ENCODE data around the gene ASB5. TPM values are rescaled to one million over a fixed set of nuclear protein-coding genes. Genes with fewer than 3 reads are reported as not detected.

ASB5 gene
- total and polyA plus RNA-seq, 10 of the 15 experiments (the other 5 are each of a cell fraction or from before 2014, with no cell fraction given) = not detected

DNA sequence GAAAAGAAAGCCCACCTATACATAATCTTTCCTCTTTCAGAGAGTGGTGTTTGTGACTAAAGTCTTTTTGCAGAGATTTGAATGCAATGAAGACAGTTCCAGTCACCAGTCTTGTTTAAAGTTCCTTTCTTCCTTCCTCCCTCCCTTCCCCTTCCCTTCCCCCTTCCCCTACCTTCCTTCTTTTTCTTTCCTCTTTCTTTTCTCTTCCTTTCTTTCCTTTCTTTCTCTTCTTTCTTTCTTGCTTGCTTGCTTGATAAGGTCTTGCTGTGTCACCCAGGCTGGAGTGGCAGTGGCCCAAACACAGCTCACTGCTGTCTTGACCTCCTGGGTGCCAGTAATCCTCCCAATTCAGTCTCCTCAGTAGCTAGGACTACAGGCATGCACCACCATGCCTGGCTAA is 19.0 kb upstream of the ASB5 start:
- DNase-seq (ENCODE audit: low read depth, low spot score) (no peak), FAIRE-seq (no peak), ATAC-seq (no peak)
- no peak overlapping the region for H3K4me3 ChIP-seq
- H3K27me3 ChIP-seq (replicated peaks in 1 of 2; ENCODE audit: control insufficient read depth in 2 of 2, insufficient read depth in 2 of 2, low read length in 1 of 2) = 0 out of 4 replicates have a peak, but pooled peaks cover 0 to 3% of the 10 kb centered on the region in 2 experiments
- H3K27ac ChIP-seq (ENCODE audit: control insufficient read depth, insufficient read depth) = no peak overlapping the region
- no peaks in the 10 kb centered on the region for H3K4me1 ChIP-seq (ENCODE audit: control insufficient read depth, insufficient read depth, low read length)
- no peak for TF ChIP-seq RFX5 (IDR thresholded peaks at IDR 0.05; ENCODE audit: low read depth, low read length)
- TF ChIP-seq, protein P1, sequence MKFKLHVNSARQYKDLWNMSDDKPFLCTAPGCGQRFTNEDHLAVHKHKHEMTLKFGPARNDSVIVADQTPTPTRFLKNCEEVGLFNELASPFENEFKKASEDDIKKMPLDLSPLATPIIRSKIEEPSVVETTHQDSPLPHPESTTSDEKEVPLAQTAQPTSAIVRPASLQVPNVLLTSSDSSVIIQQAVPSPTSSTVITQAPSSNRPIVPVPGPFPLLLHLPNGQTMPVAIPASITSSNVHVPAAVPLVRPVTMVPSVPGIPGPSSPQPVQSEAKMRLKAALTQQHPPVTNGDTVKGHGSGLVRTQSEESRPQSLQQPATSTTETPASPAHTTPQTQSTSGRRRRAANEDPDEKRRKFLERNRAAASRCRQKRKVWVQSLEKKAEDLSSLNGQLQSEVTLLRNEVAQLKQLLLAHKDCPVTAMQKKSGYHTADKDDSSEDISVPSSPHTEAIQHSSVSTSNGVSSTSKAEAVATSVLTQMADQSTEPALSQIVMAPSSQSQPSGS (IDR thresholded peaks at IDR 0.05; ENCODE audit: low read length) = no peak
- no peak for TF ChIP-seq CHD1 (IDR thresholded peaks at IDR 0.05; ENCODE audit: low read depth, low read length)
- TF ChIP-seq, protein P2, sequence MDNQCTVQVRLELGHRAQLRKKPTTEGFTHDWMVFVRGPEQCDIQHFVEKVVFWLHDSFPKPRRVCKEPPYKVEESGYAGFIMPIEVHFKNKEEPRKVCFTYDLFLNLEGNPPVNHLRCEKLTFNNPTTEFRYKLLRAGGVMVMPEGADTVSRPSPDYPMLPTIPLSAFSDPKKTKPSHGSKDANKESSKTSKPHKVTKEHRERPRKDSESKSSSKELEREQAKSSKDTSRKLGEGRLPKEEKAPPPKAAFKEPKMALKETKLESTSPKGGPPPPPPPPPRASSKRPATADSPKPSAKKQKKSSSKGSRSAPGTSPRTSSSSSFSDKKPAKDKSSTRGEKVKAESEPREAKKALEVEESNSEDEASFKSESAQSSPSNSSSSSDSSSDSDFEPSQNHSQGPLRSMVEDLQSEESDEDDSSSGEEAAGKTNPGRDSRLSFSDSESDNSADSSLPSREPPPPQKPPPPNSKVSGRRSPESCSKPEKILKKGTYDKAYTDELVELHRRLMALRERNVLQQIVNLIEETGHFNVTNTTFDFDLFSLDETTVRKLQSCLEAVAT (IDR thresholded peaks at IDR 0.05) = no peak
- TF ChIP-seq NFYA (IDR thresholded peaks at IDR 0.05; ENCODE audit: borderline replicate concordance, low read depth, low read length) = no peak
- TF ChIP-seq, protein P3, sequence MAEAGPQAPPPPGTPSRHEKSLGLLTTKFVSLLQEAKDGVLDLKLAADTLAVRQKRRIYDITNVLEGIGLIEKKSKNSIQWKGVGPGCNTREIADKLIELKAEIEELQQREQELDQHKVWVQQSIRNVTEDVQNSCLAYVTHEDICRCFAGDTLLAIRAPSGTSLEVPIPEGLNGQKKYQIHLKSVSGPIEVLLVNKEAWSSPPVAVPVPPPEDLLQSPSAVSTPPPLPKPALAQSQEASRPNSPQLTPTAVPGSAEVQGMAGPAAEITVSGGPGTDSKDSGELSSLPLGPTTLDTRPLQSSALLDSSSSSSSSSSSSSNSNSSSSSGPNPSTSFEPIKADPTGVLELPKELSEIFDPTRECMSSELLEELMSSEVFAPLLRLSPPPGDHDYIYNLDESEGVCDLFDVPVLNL (IDR thresholded peaks at IDR 0.05; ENCODE audit: low read depth, low read length) = no peak
- TF ChIP-seq YBX1 (IDR thresholded peaks at IDR 0.05) = no peak
- TF ChIP-seq, protein P4, sequence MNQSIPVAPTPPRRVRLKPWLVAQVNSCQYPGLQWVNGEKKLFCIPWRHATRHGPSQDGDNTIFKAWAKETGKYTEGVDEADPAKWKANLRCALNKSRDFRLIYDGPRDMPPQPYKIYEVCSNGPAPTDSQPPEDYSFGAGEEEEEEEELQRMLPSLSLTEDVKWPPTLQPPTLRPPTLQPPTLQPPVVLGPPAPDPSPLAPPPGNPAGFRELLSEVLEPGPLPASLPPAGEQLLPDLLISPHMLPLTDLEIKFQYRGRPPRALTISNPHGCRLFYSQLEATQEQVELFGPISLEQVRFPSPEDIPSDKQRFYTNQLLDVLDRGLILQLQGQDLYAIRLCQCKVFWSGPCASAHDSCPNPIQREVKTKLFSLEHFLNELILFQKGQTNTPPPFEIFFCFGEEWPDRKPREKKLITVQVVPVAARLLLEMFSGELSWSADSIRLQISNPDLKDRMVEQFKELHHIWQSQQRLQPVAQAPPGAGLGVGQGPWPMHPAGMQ (IDR thresholded peaks at IDR 0.05; ENCODE audit: borderline replicate concordance) = no peak
- no peak for TF ChIP-seq POLR2AphosphoS2 (IDR thresholded peaks at IDR 0.05; ENCODE audit: low read depth, low read length)
- TF ChIP-seq, protein P5, sequence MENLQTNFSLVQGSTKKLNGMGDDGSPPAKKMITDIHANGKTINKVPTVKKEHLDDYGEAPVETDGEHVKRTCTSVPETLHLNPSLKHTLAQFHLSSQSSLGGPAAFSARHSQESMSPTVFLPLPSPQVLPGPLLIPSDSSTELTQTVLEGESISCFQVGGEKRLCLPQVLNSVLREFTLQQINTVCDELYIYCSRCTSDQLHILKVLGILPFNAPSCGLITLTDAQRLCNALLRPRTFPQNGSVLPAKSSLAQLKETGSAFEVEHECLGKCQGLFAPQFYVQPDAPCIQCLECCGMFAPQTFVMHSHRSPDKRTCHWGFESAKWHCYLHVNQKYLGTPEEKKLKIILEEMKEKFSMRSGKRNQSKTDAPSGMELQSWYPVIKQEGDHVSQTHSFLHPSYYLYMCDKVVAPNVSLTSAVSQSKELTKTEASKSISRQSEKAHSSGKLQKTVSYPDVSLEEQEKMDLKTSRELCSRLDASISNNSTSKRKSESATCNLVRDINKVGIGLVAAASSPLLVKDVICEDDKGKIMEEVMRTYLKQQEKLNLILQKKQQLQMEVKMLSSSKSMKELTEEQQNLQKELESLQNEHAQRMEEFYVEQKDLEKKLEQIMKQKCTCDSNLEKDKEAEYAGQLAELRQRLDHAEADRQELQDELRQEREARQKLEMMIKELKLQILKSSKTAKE (IDR thresholded peaks at IDR 0.05; ENCODE audit: low read depth, poor library complexity, severe bottlenecking) = no peak
- TF ChIP-seq MEF2B (IDR thresholded peaks at IDR 0.05; ENCODE audit: partially characterized antibody, poor library complexity, severe bottlenecking) = no peak
- no peak overlapping the region for H3K9ac ChIP-seq (ENCODE audit: control insufficient read depth, insufficient read depth, low read length)
- no TSS peak for BruUV-seq (replicated peaks)
- ChIA-PET CTCF (no interaction called here), RAD21 (ENCODE audit: unreplicated experiment) (no interaction called here), POLR2A (no interaction called here), SMC1A (ENCODE audit: uncharacterized antibody, unreplicated experiment) (interaction anchor here (1.0 kb wide), 1 partner anchor 9 kb away, joined by 3 read pairs; no protein-coding TSS in a partner anchor)
- intact Hi-C loops (cut with micrococcal nuclease; ENCODE audit: unreplicated experiment) (no loop called here), in situ Hi-C loops (cut with MboI) (no loop called here)
- no peak overlapping the region for H2AFZ ChIP-seq (ENCODE audit: control insufficient read depth, low read depth, low read length)
- no peak overlapping the region for H3K4me2 ChIP-seq (ENCODE audit: control insufficient read depth, insufficient read depth)
- H3K36me3 ChIP-seq (ENCODE audit: control insufficient read depth in 2 of 2, insufficient read depth in 2 of 2, low read length in 1 of 2) = no peaks in the 10 kb centered on the region
- H3K79me2 ChIP-seq (ENCODE audit: control insufficient read depth, insufficient read depth, low read length) = no peaks in the 10 kb centered on the region
- no peaks in the 10 kb centered on the region for H4K20me1 ChIP-seq (ENCODE audit: control insufficient read depth, insufficient read depth)
- no peaks in the 10 kb centered on the region for H3K9me3 ChIP-seq (replicated peaks; ENCODE audit: control insufficient read depth, insufficient read depth, low read length)
